ENCODE data around the gene TCF7L2. TPM values are rescaled to one million over a fixed set of nuclear protein-coding genes. Genes with fewer than 3 reads are reported as not detected.

The TCF7L2 gene
- total and polyA plus RNA-seq, 9 of the 15 experiments (the other 6 are each of a cell fraction or from before 2014, with no cell fraction given) = 0.32 to 2.8 (median 0.92) TPM

GRCh38 chr10:113113241-113113640 lies 163.2 kb downstream of the TCF7L2 start:
- ChIA-PET CTCF (ENCODE audit: low intra/inter-chr PET ratio) (no interaction called here), POLR2A (interaction anchor here (0.6 kb wide), 1 partner anchor 37 kb away, joined by 3 read pairs; no protein-coding TSS in a partner anchor)
- 44% methylated on average over 5 of the region's 5 CpGs for WGBS (ENCODE audit: insufficient coverage, low coverage, missing lambda C conversion rate)
- Histone ChIP-seq H3K9ac (ENCODE audit: insufficient read depth in 1 of 2, low read depth in 2 of 2, low read length in 2 of 2) (no peak overlapping the region), H3K9me1 (ENCODE audit: control insufficient read depth, insufficient read depth, low read length) (no peaks in the 10 kb centered on the region), H3K4me2 (ENCODE audit: insufficient read depth, low read length) (no peak overlapping the region), H3K36me3 (ENCODE audit: control insufficient read depth, insufficient read depth, low read length) (no peaks in the 10 kb centered on the region), H3K79me2 (ENCODE audit: control insufficient read depth, insufficient read depth, low read length) (no peaks in the 10 kb centered on the region), H3K4me3 (no peak overlapping the region), H4K20me1 (replicated peaks; ENCODE audit: control insufficient read depth, insufficient read depth, low read length) (no peaks in the 10 kb centered on the region), H3K4me1 (replicated peaks in 1 of 2; ENCODE audit: control insufficient read depth in 2 of 2, insufficient read depth in 2 of 2, low read length in 2 of 2) (no peaks in the 10 kb centered on the region), H2AFZ (ENCODE audit: low read depth, low read length) (no peak overlapping the region), H3K9me3 (replicated peaks; ENCODE audit: control insufficient read depth, insufficient read depth, low read depth, low read length) (no peaks in the 10 kb centered on the region), H3K27me3 (ENCODE audit: control insufficient read depth in 2 of 2, insufficient read depth in 2 of 2, low read length in 2 of 2) (peaks cover 0 to 11% of the 10 kb centered on the region in 2 experiments; a peak in 2 of 5 replicates), H3K27ac (ENCODE audit: extremely low read depth, low read depth, low read length) (no peak overlapping the region)
- BruUV-seq (replicated peaks) = no TSS peak
- FAIRE-seq (no peak), DNase-seq (ENCODE audit: extremely low read depth in 1 of 4, low spot score in 3 of 4) (no peak), ATAC-seq (no peak)
- in situ Hi-C loops (cut with MboI) (no loop called here), intact Hi-C loops (cut with micrococcal nuclease) (loop anchor here (10.0 kb wide), 1 partner anchor 548 kb away; no protein-coding TSS in a partner anchor)
- TF ChIP-seq ETV6 (IDR thresholded peaks at IDR 0.05; ENCODE audit: borderline replicate concordance in 1 of 2, low read depth in 2 of 2, low read length in 1 of 2) = no peak
- no peak for TF ChIP-seq ETV6 (CRISPR knock-in tag; IDR thresholded peaks at IDR 0.05; ENCODE audit: borderline replicate concordance)
- TF ChIP-seq ZNF655 (CRISPR knock-in tag; IDR thresholded peaks at IDR 0.05) = no peak
- no peak for TF ChIP-seq DIDO1 (tag; IDR thresholded peaks at IDR 0.05; ENCODE audit: low read depth)
- TF ChIP-seq CBX8 (IDR thresholded peaks at IDR 0.05; ENCODE audit: borderline replicate concordance, extremely low read depth, low read depth, low read length, poor library complexity, severe bottlenecking) = no peak
- TF ChIP-seq RBBP5 (IDR thresholded peaks at IDR 0.05; ENCODE audit: borderline replicate concordance, insufficient read depth, low read length, poor library complexity, severe bottlenecking) = no peak
- TF ChIP-seq ZNF398 (CRISPR knock-in tag; IDR thresholded peaks at IDR 0.05) = no peak
- TF ChIP-seq GTF3C2 (IDR thresholded peaks at IDR 0.05; ENCODE audit: borderline replicate concordance, extremely low read depth, insufficient read length) = no peak
- no peak for TF ChIP-seq NR0B1 (IDR thresholded peaks at IDR 0.05; ENCODE audit: partially characterized antibody)
- no peak for TF ChIP-seq MTA1 (IDR thresholded peaks at IDR 0.05; ENCODE audit: borderline replicate concordance)
- no peak for TF ChIP-seq USF2 (CRISPR knock-in tag; IDR thresholded peaks at IDR 0.05)
- TF ChIP-seq SMARCC2 (IDR thresholded peaks at IDR 0.05; ENCODE audit: low read depth) = no peak
- TF ChIP-seq ZNF766 (CRISPR knock-in tag; conservative IDR thresholded peaks at IDR 0.05) = no peak
